Osteocyte (in vitro differentiated cells): Measurements from ENCODE around the gene TUBGCP3. TPM values are rescaled to one million over a fixed set of nuclear protein-coding genes. Genes with fewer than 3 reads are reported as not detected.
A peak's percentile ranks its signal among the peaks of the same experiment; 100 is the strongest.

ENCODE experiments used
- DNase-seq: peaks from one replicate; pipeline ENCODE4 v3.0.0; 2021; ENCODE audit warnings: mixed read lengths; ENCODE audit not compliant: unreplicated experiment; ENCODE audit errors: extremely low spot score
- H3K27ac Mint-ChIP-seq: one replicate; pipeline ENCODE4 v1.8.0; 2021; ENCODE audit warnings: mild to moderate bottlenecking, mixed read lengths; ENCODE audit not compliant: unreplicated experiment
- H3K27me3 Mint-ChIP-seq: one replicate; pipeline ENCODE4 v1.8.0; 2021; ENCODE audit warnings: mixed read lengths; ENCODE audit not compliant: unreplicated experiment
- H3K36me3 Mint-ChIP-seq: one replicate; pipeline ENCODE4 v1.8.0; 2021; ENCODE audit warnings: mixed read lengths; ENCODE audit not compliant: unreplicated experiment
- H3K4me1 Mint-ChIP-seq: one replicate; pipeline ENCODE4 v1.8.0; 2021; ENCODE audit warnings: mixed read lengths; ENCODE audit not compliant: unreplicated experiment
- H3K4me3 Mint-ChIP-seq: one replicate; pipeline ENCODE4 v1.8.0; 2021; ENCODE audit warnings: mild to moderate bottlenecking, moderate library complexity, mixed read lengths; ENCODE audit not compliant: unreplicated experiment
- H3K9me3 Mint-ChIP-seq: one replicate; pipeline ENCODE4 v1.8.0; 2021; ENCODE audit warnings: mixed read lengths; ENCODE audit not compliant: unreplicated experiment
- CTCF ChIP-seq: fragments of 200-600 bp; sonication (generic); IDR thresholded peaks from 2 replicates; pipeline ENCODE4 v1.5.0; 2021; ENCODE audit warnings: antibody characterized with exemption, mild to moderate bottlenecking, moderate library complexity
- total RNA-seq: library from RNA; stranded (reverse); gene quantifications from 2 replicates; pipeline ENCODE4 v1.2.1, GENCODE V29; 2021

The TUBGCP3 gene
- total RNA-seq, 1 donor from 2014 or later, result 26.1 TPM

DNA sequence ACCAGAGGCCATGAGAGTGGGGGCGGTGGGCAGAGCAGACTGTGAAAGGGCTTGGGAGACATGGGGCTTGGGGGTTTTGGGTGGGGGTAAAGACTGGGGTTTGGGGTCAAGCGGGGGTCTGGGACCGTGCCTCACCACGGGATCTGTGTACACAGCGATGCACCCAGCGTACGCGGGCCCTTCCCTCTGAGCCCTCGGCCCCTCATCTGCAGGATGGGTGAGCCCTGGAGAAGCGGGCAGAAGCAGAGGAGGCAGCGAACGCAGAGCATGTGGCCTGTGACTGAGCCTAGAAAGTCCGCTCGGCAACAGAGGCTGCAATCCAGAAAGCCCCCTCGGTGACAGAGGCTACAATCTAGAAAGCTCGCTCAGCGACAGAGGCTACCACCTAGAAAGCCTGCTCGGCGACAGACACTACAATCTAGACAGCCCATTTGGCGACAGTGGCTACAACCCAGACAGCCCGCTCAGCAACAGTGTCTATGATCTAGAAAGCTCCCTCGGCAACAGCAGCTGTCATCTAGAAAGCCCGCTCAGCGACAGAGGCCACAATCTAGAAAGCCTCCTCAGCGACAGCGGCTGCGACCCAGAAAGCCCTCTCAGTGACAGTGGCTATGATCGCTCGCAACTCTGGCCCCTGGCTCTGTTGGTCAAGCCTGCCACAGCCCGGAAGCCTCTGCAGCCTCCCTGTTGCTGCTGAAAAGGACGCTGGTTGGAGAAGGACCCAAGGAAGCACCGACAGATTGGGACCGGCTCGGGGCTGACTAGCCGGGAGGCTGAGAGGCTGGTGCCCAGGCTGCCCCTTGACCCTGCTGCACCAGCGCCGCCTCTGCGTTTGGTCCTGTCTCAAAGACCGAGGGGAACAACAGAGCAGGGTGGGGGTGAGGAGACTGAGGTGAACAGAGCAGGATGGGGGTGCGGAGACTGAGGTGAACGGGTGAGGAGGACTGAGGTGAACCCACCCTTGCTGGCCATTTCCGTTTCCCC lies 143.2 kb downstream of the TUBGCP3 start:
- H3K36me3 Mint-ChIP-seq, result no peaks in the 10 kb centered on the region
- TF ChIP-seq CTCF, result no peak
- H3K4me3 Mint-ChIP-seq, result no peak overlapping the region
- peak; percentile 83 for DNase-seq
- H3K27ac Mint-ChIP-seq, result no peak overlapping the region
- no peaks in the 10 kb centered on the region for H3K4me1 Mint-ChIP-seq
- no peaks in the 10 kb centered on the region for H3K27me3 Mint-ChIP-seq
- H3K9me3 Mint-ChIP-seq, result peaks cover under 1% of the 10 kb centered on the region

- H3K4me3 Mint-ChIP-seq, result no peak overlapping the region
- TF ChIP-seq CTCF, result peak; percentile 83
- peak; percentile 89 for DNase-seq
- H3K27me3 Mint-ChIP-seq, result no peaks in the 10 kb centered on the region
- no peaks in the 10 kb centered on the region for H3K36me3 Mint-ChIP-seq
- H3K4me1 Mint-ChIP-seq, result no peaks in the 10 kb centered on the region
- peaks cover 5% of the 10 kb centered on the region for H3K9me3 Mint-ChIP-seq
- H3K27ac Mint-ChIP-seq, result no peak overlapping the region
Observed at GRCh38 chr13:112443995-112444311, 144.0 kb downstream of the TUBGCP3 start.

DNA sequence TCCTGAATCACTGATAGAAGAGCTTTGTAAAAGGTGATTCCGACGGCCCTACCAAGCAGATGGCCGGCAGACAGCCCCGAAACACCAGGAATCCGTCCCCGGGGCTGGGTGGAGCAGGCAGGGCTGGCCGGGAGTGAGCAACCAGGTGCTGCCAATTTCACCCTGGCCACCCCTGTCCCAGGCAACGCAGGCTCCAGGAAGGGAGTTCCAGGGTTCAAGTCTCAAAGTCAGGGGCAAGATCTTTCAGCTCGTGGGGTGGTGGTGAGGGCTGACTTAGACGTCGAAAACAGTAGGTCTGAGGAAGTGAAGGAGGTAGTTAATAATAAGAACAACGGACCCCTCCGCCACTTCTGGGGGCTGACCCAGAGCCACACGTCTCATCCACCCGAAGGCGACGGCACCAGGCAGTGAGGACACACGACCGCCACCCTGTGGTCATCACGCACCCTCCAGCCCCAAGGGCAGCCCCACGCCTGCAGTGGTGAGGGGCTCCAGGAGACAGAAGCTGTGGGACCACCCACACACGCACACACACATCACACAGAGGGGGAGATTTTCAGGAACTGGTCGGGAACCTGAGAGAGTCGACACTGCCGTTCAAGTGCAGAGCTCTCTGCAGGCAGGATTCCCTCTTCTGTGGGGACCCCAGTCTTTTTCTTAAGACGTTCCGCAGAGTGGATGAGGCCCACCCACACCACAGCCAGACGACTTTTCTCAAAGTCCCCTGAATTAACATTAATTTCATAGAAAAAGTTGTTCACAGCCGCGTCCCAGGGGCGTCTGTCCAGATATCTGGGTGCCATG lies 144.6 kb downstream of the TUBGCP3 start:
- TF ChIP-seq CTCF, result no peak
- H3K4me3 Mint-ChIP-seq, result no peak overlapping the region
- no peaks in the 10 kb centered on the region for H3K36me3 Mint-ChIP-seq
- peak; percentile 78 for DNase-seq
- H3K4me1 Mint-ChIP-seq, result no peaks in the 10 kb centered on the region
- no peaks in the 10 kb centered on the region for H3K27me3 Mint-ChIP-seq
- no peak overlapping the region for H3K27ac Mint-ChIP-seq
- peaks cover 10% of the 10 kb centered on the region for H3K9me3 Mint-ChIP-seq

DNA sequence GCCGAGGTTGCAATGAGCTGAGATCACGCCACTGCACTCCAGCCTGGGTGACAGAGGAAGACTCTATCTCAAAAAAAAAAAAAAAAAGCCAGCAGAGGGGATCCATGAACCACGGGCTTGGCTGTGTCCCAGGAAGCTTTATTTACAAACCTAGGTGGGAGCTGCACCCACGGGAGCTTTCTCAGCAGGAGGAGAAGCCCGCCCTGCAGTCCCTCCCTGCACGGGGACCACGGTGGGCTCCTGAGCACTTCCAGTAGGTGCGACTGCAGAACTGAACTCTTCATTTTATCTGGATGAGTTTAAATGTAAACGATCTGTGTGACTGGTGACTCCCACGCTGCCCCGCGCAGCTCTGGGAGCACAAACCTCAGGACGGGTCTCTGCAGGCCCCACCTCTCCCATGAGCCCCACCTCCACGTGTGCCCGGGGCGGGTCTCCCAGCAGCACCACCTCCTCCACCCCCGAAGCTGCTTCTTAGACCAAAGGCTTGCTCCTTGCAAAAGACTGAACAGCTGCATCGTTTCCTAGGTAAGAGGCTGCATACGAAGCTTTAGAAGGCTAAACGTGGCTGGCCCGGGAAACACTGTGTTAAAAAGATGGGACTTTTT lies 145.4 kb downstream of the TUBGCP3 start:
- H3K9me3 Mint-ChIP-seq, result peaks cover 16% of the 10 kb centered on the region
- no peaks in the 10 kb centered on the region for H3K27me3 Mint-ChIP-seq
- no peaks in the 10 kb centered on the region for H3K36me3 Mint-ChIP-seq
- H3K27ac Mint-ChIP-seq, result no peak overlapping the region
- TF ChIP-seq CTCF, result no peak
- H3K4me3 Mint-ChIP-seq, result no peak overlapping the region
- DNase-seq, result peak; percentile 71
- H3K4me1 Mint-ChIP-seq, result no peaks in the 10 kb centered on the region
